Keratinocyte (primary cell): Measurements from ENCODE around the gene C1orf52.
A peak's percentile ranks its signal among the peaks of the same experiment; 100 is the strongest.

Experiments
- CTCF ChIP-seq, 3 experiments: IDR thresholded peaks in 1 of 3; conservative IDR thresholded peaks in 1 of 3; optimal IDR thresholded peaks in 1 of 3; 2 replicates in 2 of 3; 3 replicates in 1 of 3; pipeline versions ENCODE3 to v1.5.1; 2011; ENCODE audit warnings: low read length in 3 of 3, mild to moderate bottlenecking in 3 of 3, moderate library complexity in 2 of 3, control low read depth in 1 of 3, inconsistent platforms in 1 of 3; ENCODE audit not compliant: insufficient read depth in 2 of 3; ENCODE audit errors: extremely low read depth in 1 of 3
- EZH2 ChIP-seq: IDR thresholded peaks from one replicate; pipeline ENCODE4 v1.6.1; 2012; ENCODE audit warnings: inconsistent platforms, mild to moderate bottlenecking, low read length, moderate library complexity

- TF ChIP-seq CTCF (optimal IDR thresholded peaks at IDR 0.05 in 1 of 3, IDR thresholded peaks at IDR 0.05 in 1 of 3, conservative IDR thresholded peaks at IDR 0.05 in 1 of 3; ENCODE audit: extremely low read depth in 1 of 3, insufficient read depth in 2 of 3, low read length in 3 of 3): peak; percentile 11 to 55 (median 32)
- no peak for TF ChIP-seq EZH2
Measured at GRCh38 chr1:85282424-85282823, 23.0 kb upstream of the C1orf52 start.
